IPS DF 4.7 (cell line): Measurements from ENCODE around the gene RFC4.
"Not testable (repeated sequence)": the region's sequence is repeated elsewhere in the genome, so short reads cannot be mapped to it uniquely, and the experiment has no call there.

Source experiments
- DNase-seq: peaks from one replicate; pipeline ENCODE4 v3.0.0-alpha.2; 2013; ENCODE audit warnings: low spot score; ENCODE audit errors: extremely low read depth

RFC4 gene

DNA sequence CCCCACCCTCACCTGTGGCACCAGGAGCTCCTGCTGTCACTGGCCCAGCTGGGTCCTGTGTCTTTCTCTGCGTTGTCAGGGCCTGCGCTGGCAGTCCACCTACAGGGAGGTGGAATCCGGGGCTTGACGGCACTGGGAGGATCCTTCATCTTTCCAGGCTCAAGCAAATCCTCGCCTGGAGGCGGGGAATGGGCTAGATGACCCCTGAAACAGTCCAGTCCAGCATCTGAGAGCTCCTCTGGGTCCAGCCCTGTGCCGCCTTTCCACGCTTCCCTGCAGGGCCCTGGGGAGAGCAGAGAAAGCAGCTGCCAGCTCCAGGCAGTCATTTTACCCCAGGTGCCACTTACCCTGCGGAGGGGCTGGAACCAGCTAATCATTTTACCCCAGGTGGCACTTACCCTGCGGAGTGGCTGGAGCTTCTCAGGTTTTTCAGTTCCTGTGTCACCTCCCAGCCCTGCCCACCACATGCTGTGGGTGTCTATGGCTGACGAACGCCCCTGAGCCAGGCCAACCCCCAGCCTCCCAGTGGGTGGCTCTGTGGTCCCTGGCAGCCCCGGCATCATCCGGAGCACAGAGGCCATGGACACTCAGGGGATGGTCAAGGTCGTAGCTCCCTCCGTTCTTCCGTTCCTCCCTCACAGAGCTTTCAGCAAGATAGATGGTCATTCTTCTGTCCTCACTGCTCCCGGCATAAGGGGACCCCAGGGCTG, 18.3 kb upstream of the RFC4 start:
- DNase-seq, result no peak

DNA sequence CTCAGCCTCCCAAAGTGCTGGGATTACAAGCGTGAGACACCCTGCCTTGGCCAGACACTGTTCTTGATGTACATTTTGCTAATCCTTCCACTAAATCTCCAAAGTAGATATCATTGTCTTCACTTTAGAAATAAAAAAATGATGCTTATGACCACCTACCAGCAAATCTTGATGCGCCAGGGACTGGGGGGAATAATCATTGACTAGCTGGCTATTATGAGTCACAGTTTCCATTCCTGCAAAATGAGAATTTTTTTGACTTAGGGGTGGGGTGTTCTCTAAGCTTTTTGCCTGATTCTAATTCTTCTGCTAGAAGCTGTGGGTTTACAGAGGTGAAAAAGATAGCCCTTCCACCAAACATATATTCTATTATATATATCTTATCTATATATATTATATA, 17.1 kb upstream of the RFC4 start:
- no peak for DNase-seq

DNA sequence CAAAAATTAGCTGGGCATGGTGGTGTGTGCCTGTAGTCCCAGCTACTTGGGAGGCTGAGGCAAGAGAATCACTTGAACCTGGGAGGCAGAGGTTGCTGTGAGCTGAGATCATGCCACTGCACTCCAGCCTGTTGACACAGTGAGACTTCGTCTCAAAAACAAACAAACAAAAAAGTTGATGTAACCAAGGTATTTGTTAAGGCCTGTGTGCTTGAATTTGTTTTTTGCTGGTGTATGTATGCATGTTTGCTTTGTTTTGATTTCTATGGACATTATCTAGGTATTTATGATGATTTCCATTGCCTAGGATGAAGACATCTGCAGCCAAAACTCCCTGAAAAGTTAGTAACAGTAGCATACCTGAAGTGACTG, 16.1 kb upstream of the RFC4 start:
- not testable (repeated sequence) for DNase-seq

DNA sequence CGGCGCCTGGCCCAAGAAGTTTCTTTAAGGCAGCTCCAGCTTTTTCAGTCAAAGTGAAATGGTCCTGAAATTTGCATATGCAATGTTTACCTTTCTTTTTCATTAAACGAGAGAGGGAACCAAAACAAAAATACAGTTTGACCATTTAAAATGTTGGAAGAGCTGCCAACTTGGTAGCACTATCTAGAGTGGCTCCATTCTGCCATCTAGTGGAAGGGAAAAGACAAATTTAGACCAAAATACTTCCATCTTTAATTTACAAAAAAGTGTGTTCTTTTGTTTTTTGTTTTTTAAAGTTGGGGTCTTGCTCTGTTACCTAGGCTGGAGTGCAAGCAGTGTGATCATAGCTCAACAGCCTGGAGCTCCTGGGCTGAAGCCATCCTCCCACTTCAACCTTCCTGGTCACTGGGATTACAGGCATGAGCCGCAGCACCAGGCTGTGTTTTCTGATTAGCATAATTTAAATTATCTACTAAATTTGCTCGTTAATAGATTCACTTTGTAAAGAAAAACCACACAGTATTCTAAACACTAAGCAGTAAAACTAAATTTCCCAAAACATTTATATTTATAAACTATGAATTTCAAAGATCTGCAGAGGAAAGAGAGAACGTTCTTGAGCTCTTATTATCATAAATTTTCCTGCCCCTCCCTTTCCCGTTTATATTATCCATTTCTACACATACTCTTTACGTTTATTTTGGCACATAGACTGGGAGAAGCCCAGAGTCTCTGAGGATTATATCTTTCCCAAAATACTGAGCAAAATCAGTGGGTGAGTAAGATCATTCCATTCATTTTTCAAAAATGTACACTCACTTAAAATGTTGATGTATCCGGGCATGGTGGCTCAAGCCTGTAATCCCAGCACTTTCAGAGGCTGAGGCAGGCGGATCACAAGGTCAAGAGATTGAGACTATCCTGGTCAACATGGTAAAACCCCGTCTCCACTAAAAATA, 15.4 kb upstream of the RFC4 start:
- no peak for DNase-seq

DNA sequence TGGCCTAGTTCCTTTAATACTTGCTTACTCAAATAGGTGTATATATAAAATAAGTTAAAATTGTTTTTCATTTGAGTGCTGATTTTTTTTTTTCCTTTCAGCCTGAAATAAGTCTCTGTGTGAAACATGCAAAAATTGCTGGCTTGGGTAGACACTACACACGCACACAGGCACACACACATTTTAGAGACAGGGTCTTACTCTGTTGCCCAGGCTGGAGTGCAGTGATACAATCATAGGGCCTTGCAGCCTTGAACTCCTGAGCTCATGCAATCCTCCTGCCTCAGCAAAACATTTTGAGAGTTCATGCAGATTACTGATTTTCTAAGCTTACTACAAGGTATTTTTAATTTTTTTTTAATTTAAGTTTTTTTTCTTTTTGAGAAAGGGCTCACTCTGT, 12.7 kb upstream of the RFC4 start:
- DNase-seq, result no peak

DNA sequence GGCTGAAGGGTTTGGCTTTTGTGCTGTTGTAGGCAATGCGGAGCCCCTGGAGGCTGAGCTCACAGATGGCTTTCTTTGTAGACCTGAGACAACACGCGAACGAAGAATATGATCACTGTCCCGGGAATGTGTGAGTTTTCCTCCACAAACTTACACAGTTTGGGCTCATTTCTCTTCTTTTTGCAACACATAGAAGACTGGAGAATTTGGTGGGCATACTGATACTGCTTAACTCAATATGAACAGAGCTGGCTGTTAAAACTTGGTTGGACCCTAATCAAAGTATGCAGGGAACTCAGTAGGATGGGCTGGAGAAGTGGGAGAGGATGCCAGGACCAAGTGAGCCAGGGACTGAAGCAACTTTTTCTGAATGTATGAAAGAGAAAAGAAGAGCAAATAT, 12.2 kb upstream of the RFC4 start:
- no peak for DNase-seq

DNA sequence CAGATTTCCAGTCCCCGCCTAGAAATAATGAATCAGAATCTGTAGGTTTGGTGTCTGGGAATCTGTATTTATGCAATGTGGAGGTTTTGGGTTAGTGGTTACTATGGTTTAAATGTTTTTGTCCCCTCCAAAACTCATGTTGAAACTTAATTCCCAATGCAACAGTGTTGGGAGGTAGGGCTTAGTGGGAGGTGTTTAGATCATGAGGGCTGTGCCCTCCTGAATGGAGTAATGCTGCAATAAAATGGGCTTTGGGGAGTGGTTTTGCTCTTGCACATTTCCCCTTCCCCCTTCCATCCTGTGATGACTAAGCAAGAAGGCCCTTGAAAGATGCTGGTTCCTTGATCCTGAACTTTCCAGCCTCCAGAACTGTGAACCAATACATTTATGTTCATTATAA, 9.2 kb upstream of the RFC4 start:
- no peak for DNase-seq

DNA sequence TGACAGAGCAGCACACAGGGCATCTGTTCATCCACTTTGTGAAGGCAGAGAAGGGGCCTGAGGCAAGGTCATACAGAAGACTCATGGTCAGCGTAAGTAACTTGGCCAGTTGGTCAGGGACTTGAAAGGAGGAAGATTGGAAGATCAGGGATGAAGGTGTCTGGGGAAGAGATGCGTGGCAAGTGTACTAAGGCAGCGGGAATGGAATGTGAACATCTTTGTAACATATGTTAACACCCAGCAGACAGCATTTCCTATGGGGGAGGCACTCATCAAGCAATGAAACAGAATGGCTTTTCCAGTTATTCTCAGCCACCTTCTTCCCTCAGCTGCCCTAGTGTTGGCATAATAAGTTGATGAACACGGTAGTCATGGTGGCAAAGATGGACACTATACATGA, 7.8 kb upstream of the RFC4 start:
- DNase-seq, result no peak

DNA sequence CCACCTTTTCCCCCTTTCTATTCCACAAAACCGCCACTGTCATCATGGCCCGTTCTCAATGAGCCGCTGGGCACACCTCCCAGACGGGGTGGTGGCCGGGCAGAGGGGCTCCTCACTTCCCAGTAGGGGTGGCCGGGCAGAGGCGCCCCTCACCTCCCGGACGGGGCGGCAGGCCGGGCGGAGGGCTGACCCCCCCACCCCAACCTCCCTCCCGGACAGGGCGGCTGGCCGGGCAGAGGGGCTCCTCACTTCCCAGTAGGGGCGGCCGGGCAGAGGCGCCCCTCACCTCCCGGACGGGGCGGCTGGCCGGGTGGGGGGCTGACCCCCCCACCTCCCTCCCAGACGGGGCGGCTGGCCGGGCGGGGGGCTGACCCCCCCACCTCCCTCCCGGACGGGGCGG, 5.0 kb upstream of the RFC4 start:
- not testable (repeated sequence) for DNase-seq

DNA sequence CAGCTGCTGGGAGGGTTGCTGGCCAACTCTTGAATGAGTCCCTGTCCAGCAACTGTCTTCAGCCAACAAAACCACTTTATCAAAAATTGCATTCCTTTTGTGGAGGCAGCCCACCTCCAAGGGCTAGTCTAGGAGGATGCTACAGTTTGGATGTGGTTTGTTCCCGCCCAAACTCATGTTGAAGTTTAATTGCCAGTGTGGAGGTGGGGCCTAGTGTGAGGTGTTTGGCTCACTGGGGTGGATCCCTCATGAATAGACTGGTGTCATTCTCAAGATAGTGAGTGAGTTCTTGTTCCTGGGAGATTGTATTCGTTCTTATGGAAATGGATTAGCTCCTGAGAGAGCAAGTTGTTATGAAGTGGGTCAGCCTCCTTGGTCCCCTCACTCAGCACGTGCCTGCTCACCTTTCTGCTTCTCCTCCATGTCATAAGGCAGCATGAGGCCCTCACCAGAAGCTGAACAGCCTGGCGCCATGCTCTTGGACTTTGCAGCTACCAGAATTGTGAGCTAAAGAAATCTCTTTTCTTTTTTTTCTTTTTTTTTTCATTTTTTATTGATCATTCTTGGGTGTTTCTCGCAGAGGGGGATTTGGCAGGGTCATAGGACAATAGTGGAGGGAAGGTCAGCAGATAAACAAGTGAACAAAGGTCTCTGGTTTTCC, 4.2 kb upstream of the RFC4 start:
- no peak for DNase-seq

DNA sequence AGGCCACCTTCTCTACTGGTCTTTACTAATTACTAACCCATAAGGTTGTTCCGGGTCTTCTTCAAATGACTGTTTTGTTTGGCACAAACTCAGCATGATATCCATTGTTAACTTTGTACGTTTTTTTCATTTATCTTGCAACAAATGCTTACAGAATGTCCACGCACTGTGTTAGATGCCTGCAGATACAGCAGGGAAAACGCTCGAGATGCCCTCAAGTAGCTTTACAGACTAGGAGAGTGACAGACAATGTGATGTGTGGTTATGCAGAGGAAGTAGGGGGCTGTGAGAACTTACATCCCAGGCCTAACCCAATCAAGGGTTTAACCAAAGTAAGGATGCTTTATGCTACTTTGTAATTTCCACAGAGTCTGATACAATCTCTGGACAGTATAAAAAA, 949 bp upstream of the RFC4 start:
- no peak for DNase-seq

DNA sequence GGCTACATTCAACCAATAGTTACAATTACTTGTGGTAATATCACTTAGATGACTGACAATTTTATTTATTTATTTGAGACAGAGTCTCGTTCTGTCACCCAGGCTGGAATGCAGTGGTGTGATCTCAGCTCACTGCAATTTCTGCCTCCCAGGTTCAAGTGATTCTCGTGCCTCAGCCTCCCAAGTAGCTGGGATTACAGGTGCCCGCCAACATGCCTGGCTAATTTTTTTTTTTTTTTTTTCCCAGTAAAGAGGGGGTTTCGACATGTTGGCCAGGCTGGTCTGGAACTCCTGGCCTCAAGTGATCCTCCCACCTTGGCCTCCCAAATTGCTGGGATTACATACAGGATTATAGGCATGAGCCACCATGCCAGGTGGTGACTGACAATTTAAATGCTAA, 2.8 kb downstream of the RFC4 start:
- DNase-seq, result not testable (repeated sequence)

DNA sequence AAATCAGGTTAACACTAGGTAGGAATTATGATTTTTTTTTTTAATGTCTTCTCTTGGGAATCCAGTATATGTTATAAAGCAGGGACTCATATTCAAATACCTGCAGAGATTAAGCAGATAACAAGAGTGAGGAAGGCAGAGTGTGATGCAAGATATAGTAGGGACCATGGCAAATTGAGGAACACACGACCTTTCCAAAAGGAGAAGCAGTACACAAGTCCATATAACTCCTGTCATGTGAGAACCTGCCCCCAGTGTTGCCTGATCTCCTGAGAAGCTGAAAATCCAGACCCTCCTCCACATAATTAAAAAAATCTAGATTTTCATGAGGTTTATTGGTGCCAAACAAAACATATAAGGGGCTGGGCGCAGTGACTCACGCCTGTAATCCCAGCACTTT, 3.6 kb downstream of the RFC4 start:
- no peak for DNase-seq

DNA sequence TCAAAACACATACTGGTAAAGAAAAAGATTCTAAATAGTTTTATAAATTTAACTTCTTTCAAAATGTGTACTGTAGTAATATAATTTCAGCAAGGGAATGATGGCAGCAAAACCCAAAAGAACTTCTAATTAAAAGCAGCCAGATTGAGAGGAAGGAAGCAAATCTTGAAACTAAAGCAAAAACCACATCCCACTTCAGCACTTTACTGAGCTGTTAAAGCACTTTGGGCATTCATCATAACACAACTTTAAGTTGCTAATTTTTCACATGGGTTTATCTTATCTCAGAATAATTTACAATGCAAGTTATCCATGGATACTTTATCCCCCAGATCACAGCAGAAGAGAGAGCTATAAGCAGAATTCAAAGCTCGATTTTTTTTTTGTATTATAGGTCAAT, 6.0 kb downstream of the RFC4 start:
- no peak for DNase-seq

DNA sequence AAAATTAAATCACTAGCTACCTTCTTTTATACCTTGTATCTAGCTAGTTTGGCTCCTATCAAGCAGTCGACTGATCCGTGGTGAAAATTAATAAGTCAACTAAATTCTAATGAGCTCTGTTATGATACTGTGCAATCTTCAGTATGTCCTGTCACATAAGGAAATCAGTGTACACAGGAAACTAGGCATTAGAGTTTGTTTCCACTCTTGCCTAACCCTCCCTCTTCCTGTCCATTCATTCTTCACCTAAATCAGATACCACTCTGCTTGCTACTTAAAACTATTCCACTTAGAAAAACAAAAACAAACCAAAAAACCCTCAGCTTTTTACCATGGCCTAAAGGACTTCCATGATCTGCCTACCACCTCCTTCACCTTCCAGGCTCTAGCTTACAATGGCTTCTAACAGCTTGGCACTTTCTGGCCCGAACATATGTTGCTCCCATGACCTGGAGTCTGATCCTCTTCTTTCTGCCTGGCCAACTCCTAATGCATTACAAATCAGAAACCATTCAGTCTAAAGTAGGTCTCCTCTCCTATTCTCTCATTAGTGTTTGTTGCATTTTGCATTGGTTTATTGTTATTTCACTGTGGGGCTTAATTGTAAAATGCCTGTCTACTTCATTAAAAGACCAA, 7.9 kb downstream of the RFC4 start:
- no peak for DNase-seq

DNA sequence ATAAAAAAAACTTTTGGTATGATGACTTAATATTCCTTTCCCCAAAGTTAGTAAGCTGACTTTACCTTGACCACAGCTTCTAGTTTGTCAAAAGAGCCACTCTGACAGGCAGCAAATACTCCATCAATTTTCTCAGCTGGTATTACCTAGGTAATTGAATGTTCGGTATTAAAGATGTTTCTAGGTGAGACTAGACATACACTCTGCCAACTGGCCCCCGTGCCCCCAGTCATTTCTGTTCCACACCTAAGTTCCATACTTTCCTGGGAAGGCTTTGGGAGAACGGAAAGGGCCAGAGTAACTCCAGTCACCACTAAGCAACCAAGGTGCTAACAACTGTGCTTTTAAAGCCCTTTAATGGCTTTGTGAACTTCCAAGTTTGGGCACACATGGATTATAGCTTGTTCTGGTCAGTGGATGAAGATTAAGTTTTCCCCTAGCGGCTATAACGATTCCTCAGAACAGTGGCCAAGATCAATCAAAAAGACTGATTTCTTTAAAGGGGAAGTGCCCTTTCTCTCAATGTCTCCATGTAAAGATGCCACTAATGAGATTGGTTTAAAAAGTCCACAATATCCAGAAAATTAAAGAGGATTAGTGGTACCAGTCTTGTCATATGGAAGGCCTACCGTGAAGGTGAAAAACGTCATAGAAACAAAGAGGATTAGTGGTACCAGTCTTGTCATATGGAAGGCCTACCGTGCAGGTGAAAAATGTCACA, 15.9 kb downstream of the RFC4 start:
- no peak for DNase-seq

DNA sequence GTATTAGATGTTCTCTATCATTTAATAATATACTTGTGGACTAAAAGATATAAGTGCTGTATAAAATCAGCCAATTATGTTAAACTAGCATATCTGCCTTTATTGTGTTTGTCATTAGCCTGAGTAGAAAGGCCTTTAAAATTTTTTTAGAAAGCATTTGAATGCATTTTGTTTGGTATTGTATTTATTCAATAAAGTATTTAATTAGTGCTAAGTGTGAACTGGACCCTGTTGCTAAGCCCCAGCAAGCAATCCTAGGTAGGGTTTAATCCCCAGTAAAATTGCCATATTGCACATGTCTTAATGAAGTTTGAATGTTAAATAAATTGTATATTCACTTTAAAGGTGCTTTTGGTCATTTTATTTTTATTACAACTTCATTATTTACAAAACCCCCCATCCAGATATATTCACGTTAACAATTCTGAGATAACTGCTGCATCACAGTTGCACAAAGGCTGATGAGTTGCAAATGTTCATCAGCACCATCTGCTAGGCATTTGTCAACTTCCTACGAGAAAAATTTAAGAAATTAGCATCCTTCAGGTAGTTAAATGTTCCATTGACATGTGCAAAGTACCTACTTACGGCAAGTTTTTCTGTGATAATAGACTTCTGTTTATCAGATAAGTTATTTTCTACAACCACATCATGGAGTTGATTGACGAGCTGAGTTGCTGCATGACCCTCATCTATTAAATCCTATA, 16.6 kb downstream of the RFC4 start:
- DNase-seq, result no peak

DNA sequence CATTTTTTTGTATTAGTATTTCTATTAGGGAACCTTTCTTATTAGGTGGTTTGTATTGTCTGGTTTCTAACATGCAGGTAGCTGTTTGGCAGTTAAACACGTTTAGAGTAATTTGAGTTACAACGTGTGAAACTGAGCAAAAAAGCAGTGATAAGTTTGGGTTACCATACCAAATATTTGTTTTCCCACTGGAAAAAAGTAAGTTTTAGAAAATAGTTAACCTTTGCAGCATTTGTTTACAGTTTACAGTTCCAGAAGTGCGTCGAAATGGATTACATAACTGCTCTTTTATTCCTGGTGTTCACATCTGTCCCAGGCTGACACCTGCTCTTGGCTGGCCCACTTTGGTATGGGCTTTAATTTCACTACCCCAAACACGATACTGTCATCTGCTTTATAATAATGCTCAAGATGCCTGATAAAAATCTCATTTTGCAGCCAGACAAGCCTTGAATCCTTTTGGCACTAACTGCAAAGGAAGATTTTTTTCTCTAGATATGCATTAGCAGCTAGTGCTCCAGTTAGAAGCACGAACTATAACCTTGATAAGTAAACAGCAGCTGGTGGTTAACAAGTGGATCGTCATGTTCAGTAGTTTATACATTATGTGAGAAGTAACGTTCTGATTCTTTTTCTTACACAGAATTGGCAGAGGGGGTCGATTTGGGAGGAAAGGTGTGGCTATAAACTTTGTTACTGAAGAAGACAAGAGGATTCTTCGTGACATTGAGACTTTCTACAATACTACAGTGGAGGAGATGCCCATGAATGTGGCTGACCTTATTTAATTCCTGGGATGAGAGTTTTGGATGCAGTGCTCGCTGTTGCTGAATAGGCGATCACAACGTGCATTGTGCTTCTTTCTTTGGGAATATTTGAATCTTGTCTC, 17.6 kb downstream of the RFC4 start:
- DNase-seq, result no peak

DNA sequence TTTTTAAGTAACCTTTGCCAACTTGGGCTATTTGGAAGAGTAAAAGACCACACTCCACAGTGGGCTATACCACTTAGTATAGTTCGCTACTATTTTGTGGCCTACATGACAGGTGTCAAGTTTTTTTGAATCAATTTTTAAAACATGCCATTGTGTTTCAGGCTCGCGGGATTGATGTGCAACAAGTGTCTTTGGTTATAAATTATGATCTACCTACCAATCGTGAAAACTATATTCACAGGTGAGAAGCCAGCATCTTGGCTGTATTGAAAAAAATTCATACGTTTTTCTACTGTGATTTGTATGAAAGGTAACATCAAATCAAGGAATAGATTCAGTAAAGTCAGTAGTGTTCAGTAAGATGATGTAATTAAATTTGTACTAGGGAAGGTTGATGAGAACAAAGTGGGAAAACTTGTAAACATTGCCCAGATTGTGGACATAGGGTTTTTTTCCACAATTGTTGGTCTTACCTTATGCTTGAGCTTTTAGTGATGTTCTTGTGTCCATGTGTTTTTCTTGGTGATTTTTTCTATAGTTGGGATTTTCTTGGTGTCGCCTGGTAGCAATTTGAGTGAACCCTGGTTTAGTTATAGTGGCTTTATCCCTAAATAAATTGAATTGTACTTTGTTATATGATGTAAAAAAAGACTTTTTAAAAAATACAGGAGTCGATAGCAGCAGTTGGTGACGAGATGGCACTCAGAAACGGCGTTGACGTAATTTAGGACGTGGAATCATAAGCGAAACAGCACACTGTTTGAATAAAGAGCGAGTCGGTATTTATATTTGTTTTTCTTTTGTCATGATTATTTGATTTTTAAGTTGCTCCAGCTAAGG, 18.4 kb downstream of the RFC4 start:
- DNase-seq, result no peak
